Liver (tissue), 3 donors: Measurements from ENCODE around the gene CHMP1B.

ENCODE experiments used
- RAD21 ChIP-seq, 2 donors: IDR thresholded peaks; 2 replicates each; pipeline ENCODE4 v1.6.1; 2016; ENCODE audit warnings: antibody characterized with exemption in 2 of 2, mild to moderate bottlenecking in 2 of 2
- REST ChIP-seq: IDR thresholded peaks from 2 replicates; pipeline ENCODE4 v1.6.1; 2016; ENCODE audit warnings: antibody characterized with exemption, mild to moderate bottlenecking
- ZBTB33 ChIP-seq: IDR thresholded peaks from 2 replicates; pipeline ENCODE4 v1.6.1; 2016; ENCODE audit warnings: antibody characterized with exemption
- TF ChIP-seq, protein P1 (sequence below): fragments of 150-350 bp; IDR thresholded peaks from 2 replicates; pipeline ENCODE4 v1.5.1; 2017; ENCODE audit warnings: improper control_type of control experiment, low read depth, low read length; ENCODE audit not compliant: missing input control
- TF ChIP-seq, protein P2 (sequence below): IDR thresholded peaks from 2 replicates; pipeline ENCODE4 v1.6.1; 2016; ENCODE audit warnings: antibody characterized with exemption
- donor health status: healthy.
- donor health status: healthy.

GRCh38 chr18:11859903-11860407, 8.7 kb downstream of the CHMP1B start:
- TF ChIP-seq, protein P1, sequence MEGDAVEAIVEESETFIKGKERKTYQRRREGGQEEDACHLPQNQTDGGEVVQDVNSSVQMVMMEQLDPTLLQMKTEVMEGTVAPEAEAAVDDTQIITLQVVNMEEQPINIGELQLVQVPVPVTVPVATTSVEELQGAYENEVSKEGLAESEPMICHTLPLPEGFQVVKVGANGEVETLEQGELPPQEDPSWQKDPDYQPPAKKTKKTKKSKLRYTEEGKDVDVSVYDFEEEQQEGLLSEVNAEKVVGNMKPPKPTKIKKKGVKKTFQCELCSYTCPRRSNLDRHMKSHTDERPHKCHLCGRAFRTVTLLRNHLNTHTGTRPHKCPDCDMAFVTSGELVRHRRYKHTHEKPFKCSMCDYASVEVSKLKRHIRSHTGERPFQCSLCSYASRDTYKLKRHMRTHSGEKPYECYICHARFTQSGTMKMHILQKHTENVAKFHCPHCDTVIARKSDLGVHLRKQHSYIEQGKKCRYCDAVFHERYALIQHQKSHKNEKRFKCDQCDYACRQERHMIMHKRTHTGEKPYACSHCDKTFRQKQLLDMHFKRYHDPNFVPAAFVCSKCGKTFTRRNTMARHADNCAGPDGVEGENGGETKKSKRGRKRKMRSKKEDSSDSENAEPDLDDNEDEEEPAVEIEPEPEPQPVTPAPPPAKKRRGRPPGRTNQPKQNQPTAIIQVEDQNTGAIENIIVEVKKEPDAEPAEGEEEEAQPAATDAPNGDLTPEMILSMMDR = no peak
- no peak for TF ChIP-seq RAD21 (IDR thresholded peaks at IDR 0.05)
- TF ChIP-seq REST = no peak
- no peak for TF ChIP-seq ZBTB33
- TF ChIP-seq, protein P2, sequence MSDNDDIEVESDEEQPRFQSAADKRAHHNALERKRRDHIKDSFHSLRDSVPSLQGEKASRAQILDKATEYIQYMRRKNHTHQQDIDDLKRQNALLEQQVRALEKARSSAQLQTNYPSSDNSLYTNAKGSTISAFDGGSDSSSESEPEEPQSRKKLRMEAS = no peak
